DMS 273 (cell line): ENCODE results near the gene HSBP1.

Experiments
- DNase-seq: peaks from one replicate; lab custom pipeline; 2025; ENCODE audit not compliant: unreplicated experiment; lab: John Stamatoyannopoulos, UW

The HSBP1 gene

DNA sequence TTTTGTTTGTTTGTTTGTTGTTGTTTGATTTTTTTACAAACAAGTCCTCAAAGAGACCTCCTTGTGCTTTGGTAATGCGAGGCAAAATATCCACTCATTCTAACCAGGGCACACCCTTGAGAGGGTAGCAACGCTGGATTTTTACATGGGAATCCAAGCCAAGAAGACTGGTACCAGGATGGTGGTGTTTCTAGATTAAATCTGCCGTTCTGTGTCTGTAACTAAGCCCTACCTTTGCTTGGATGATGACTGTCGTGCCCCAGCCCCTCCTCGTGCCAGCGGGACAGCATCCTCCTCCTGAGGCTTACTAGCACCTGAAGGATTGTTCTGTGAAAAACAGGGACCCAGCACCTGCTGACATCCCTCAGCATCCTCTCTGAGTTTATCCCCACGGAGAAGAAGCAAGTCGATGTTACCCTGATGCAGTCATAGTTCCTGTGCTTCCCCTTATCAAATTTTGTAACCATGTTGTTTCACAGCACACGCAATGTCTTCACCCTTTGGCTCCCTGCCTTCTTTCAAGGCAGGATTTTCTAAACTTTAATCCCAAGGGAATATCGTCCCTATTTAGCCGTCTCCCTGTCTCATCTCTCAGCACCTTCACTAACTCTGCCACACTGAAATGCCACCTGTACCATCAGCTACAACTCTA is 5.1 kb upstream of the HSBP1 start:
- no peak for DNase-seq

DNA sequence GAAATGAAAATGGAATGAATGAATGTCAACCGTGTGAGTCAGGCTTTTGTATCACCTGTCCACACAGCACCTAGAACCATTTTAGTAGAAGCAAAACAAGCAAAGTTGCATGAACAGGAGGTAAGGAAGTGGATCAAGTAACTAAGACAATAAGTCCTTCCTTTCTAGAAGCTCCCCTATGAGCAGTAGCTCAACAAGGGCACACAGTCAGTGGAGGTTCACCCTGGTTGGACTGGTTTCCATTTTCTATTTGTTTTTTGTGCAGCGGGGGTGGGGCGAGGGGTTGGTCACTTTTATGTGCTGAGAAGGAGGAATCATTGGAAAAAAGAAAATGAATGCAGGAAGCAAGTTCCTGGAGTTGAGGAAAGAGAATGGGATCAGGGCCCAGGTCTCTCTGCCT is 4.0 kb upstream of the HSBP1 start:
- no peak for DNase-seq

DNA sequence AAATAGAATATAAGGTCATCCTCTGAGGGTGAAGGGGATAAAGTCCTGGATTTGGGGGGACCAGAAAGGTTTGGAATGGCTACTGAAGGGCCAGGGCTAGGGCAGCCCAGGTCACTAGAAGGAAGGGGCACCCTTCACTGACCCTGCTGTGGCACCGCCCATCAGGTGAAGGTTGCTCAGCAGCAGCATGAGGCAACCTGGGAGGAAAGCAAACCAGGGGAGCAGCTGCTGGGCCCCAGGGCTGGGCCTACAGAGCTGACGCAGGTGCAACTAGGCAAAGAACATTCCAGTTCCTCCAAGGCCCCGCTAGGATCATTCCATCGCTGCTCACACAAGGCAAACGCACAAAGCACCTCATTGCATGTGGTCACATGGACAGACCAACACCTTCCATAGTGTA is 3.4 kb upstream of the HSBP1 start:
- DNase-seq, result no peak

DNA sequence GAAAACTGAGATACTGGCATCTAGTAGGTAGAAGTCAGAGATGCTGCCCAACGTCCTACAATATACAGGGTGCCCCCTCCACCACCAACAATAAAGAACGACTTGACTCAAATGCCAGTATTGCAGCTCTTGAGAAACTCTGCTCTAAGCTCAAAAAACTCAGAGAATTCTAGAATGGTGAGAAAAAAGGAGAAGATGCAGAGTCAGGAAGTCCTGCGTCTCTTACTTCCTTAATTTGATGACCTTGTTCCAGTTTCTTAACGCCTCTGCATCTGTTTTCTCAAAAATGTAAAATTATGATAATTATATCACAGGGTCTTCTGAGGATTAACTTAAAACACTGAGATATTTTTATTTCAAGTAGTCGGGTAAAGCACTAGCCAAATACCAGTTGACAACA is 1.7 kb upstream of the HSBP1 start:
- DNase-seq, result no peak

DNA sequence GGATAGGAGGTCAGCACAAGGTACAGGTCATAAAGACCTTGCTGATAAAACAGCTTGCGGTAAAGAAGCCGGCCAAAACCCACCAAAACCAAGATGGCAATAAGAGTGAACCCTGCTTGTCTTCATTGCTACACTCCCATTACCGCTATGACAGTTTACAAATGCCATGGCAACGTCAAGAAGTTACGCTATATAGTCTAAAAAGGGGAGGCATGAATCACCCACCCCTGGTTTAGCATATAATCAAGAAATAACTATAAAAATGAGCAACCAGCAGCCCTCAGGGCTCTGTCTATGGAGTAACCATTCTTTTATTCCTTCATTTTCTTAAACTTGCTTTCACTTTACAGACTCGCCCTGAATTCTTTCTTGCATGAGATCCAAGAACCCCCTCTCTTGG is 1.0 kb upstream of the HSBP1 start:
- no peak for DNase-seq

DNA sequence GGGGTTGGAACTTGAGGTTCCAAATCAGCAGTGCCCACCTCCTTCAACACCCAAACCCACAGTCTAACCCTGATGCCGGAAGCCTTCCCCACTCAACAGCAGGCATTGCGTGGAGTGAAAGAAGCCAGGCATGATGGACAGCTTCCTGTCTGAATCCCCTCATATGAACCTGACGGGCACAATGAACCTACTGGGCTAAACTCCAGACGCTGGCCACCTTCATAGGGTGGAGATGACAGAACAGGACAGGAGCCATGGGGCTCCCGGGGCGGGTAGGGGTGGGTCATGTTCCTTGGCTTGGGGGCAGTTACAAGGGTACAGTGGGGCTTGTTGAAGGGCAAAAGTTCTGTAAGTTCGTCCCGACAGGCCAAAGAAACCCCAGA is 460 bp upstream of the HSBP1 start:
- no peak for DNase-seq

DNA sequence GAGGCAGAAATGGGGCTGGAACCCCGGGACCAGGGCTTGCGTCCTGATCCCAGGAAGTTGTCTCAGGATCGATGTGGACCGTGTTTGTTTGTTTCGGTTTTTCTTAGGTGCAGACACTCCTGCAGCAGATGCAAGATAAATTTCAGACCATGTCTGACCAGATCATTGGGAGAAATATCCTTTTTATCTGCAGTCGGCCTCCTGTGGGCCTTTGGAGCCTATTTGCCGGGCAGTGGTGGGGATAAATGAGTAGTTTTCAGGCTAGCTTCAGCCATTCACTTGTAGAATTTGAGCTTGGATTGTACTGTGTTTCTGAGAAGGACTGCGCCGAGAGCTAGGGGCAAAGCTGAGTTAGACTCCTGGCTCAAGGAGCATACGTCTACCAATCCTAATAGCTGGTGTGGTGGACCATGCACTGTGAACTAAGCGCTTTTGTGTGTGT is 816 bp downstream of the HSBP1 start:
- no peak for DNase-seq

DNA sequence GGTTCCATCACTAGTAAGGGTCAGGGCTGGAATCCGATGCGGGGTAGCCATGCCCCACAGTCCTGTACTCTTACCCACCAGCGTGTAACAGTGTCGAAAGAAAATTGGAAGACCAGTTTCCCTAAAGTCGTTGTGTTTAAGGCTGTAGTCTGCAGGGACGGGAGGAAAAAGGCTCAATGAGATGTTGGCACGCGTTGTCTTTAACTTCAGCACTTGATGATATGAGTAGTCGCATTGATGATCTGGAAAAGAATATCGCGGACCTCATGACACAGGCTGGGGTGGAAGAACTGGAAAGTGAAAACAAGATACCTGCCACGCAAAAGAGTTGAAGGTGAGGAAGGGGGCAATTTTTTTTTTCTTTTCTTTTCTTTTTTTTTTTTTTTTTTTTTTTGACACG is 1.3 kb downstream of the HSBP1 start:
- no peak for DNase-seq

DNA sequence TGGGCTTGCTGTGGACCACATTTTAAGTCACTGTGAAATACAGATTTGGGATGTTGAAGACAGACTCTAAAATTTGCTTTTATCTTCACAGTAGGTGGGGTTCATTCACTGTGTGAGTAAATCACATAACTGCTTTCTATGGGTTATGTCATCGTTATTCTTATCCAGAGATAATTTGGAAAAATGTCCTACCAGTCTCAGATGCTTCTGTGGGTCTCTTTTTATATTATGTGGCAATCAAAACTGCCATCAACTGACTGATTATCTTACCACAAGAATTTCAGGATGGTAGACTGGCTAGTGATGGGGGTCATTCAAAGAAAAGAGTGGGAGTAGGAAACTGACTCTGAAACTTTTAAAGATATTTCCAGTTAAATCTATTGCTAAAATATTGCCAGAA is 3.1 kb downstream of the HSBP1 start:
- no peak for DNase-seq

DNA sequence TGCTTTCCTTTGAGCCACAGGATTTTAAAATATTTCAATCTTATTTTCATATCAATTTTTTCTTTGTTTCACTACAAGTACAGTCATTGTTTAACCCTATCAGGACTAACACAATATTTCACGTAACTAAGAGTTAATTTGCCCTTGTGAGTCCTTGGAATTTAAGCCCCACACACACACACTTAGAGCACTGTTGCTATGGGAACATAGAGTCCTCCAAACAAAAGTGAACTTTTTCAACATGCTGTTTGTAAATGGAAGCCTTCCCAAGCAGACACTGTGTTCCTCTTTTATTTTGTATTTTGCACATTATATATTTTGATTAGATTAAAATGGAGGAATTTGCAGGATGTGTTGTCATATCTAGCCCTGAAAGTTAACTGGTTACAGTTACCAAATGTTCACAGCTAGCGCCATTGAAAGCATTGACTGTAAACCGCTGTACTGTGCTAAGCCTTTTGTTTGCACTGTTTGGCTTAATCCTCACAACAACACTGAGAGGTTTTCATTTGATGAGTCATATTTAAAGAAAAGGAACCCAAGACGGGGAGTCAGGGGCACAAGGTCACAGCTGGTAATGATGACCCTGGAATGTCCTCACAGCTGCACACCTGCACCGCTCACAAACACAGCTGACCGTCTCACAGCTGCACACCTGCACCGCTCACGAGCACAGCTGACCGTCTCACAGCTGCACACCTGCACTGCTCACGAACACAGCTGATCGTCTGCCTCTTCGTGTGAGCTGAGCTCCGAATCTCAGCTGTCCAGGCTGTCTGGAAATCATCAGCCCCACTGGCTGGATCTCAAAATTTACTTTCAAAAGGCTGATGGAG is 6.3 kb downstream of the HSBP1 start:
- DNase-seq, result peak; percentile 31

DNA sequence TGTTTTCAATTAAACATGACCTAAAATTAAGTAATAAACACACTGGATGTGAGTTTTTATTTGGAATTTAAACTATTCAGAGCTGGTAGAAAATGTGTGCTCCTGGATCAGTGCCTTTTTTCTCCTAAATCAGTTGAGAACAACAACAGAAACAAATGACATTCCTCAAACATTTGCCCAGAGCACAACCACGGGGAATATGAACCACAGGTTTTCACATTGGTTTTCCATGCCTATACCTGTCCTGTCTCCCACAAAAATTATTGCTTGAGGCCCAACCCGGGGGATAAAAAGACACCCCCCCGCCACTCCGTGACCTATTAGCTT is 6.8 kb downstream of the HSBP1 start:
- DNase-seq, result no peak

DNA sequence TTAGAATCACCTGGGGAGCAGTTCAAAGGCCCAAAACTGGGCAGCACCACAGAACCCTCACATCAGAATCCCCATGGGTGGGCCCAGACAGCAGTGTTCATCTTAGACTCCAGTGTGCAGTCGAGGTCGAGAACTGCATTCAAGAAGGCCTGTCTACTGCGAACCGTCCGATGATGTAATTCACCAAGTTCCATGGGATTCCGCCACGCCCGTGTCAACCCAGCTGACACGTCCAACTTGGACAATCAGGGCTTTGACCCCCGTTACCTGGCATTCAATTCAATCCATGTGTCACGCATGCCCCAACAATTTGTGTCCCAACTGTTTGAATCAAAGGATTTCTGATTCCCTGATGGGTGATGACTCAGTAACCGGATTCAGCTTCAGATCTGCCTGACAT is 9.2 kb downstream of the HSBP1 start:
- no peak for DNase-seq

DNA sequence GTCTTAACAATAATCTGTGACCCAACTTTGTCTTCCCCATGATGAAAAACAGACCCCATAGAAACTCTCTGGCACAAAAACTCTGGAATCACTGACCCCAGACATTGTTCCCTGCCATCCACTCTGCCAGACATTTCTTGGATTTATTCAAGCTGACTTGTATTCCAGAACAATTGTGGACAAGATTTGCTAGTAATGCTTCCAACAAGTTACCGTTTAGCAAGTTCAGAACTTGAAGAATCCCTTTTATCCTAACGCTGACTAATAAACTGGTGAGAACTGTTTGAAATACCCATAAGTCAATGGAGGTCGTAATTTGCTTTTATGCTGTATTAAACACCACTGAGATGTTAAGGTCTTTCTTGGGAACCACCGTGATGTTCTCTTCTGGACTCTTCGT is 10.5 kb downstream of the HSBP1 start:
- no peak for DNase-seq

DNA sequence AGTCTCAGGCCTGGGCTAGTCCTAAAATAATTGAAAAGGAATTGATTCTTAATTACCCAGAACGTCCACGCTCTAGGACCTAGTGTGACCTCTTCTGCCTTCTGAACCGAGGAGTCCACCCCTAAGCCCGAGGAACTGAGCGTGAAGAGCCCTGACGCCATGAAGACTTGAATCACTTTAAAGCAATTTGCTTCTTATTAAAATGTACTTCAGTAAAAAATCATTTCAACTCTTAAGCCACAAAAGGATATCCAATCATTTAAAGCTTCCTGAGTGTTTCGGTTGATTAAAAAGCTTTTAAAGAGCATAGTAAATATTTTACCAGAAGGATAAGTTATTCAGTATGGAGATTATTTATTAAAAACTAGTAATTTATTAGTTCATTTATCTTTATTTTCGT is 11.6 kb downstream of the HSBP1 start:
- DNase-seq, result no peak

DNA sequence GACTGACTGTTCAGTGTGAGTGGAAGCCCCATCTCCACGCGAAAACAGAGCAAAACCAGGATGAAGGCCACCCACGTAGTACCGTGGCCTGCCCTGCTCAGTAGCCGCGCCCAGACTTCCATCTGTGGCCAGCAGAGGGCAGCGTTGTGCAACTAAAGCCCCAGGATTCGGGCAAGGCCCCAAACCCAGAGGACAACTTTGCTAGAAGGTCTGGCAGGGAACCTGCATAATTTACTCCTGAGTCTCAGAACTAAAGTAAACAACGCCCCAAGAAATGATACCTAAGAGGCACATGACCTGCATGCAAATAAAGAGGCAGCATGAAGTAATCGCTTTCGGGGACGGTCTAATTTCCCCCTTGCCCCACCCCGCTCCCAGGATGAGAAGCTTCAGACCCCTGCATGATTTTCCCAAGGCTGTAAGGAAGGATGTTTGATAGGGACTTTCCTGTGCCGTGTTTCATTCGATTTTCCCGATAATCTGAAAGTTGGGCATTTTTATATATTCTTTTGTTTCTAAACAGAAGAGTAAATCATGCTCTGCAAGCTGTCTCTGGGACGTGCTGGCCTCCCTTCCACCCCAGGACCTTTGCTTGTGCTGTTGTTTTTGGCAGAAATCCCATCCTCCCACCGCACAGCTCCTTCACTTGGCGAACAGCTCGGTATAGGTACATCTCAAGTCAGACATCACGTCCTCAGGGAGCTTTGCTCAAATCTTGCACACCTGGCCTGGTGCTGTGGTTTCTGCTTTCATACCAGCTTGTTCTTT is 18.6 kb downstream of the HSBP1 start:
- DNase-seq, result peak; percentile 89

DNA sequence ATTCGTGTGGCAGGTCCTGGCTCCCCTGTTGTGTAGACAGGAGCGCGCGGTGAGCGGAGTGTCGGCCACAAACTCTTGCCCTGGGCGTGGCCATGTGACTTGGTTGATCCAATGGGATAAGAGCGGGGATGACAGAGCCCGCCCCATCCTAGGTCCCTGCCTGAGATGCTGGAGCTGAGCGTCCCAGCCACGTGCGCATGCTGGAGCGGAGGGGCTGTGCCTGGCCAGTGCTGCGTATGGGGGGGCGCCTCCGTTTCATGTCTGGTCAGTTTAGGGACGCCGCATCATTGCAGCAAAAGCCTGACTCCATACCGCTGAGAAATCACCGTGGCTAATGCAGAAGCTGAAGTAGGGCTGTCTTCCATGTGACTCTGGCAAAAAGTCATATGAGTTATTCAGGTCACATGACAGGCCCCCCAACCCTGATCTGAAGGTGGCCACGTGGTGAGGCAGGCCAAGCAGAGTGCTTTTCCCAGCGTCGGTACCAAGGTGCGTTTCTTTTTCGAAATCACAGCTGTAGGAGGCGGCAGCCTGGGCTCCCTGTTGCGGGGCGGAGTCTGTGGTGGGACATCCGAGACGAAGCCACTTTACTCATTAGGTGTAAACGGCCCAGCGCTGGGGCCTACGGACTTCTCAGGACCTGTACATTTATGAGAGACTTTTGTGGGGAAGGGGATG is 22.5 kb downstream of the HSBP1 start:
- no peak for DNase-seq

DNA sequence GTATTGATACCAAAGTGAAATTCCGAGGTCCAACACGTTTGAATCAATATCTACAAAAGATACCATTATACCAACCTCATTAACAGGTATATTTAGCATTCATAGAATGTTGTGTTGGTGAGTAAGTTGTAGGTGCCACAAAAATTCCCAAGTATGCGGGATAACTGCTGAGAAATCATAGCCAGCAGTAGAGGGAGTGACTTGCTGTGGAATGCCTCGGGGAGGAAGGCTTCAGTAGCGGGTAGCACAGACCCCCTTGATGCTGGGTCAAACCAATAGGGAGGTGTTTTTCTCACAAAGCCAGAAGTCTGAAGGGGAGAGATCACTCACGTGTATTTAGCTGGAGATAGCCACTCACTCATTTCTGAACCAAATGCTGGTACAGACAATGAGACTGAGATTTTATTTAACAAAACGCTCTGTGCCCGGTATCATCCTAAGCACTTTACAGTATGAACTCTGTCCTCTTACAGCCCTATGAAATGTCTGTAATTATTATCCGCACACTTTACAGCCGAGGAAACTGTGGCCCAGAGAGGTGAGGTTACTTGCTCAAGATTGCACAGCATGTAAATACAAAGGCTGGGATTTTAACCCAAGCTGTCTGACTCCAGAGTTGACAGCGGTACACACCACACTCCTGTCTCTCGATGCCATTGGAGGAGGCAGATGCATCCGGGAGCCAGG is 23.1 kb downstream of the HSBP1 start:
- no peak for DNase-seq

DNA sequence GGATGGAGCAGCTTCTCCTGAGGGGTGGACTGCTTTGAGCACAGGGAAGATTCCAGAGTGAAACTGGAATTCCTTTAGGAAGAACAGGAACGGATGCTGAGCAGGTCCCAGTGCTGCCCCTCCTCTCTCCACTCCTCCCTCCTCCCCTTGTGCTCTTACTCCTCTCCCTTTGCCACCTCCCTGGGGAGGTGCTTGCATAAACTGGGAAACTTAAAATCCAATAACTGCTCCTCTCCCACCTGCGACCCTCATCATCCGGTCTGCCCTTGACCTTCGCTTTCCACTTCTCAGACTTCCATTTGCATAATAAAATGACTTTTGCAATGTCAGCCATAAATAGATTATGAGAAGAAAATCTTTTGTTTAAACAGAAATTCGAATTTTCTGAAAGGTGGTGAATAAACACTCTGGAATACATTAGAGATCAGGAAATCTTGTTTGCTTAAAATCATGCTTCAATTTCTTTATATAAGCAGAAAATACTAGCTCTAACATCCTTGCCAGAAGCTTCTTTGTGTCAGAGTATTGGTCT is 23.7 kb downstream of the HSBP1 start:
- no peak for DNase-seq

DNA sequence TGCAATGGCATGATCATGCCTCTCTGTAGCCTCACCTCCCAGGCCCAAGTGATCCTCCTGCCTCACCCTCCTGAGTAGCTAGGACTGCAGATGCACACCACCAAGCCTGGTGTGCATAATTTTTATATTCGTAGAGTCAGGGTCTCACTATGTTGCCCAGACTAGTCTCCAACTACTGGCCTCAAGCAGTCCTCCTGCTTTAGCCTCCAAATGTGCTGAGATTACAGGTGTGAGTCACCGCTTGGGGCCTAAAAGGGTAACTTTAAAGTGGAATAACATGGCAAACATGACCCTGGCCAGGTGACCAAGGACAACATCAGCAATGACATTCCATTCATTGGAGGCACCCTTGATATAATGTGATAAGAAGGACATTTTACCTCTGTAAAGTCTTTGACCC is 26.1 kb downstream of the HSBP1 start:
- DNase-seq, result no peak

DNA sequence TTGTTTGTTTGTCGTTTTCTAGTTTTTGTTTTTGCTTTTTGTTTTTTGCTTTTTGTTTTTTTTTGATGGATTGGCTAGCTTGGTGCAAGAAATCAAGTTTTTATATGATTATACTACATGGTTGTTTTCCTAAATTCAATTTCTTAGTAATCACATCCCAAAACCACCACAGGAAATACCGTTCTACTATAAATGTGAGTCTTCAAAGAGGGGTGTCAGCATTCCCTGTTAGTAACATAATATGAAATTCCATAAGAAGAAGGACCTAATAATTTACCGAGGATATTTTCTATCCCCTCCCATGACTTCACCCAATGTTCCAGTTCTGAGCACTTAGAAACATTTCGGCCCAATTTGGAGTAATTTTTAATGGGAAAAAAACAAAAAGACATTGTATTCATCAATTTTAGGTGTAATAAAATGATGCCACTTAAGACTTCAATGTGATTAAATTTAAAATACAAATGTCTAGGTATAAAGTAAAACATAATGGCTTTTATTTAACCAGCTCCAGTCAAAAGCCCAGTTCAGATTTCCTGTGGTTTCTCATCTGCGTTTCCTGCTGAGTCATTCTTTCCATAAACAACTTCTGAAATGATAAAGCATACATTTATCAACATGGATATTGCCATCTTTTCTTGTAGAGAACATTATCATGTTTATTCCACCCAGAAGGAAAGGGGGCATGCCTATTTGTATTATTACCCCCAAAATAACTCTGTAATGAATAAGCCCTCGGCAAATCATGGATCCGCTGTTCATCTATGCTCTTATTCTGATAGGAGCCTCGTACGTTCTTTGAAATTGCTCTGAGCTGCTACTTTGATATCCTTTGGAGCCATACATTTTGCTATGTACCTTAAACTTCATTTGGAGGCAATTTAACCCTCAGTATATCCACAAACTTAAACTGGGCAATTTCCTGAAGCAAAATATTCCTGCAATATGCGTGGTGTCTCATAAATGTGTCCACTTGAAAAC is 28.1 kb downstream of the HSBP1 start:
- no peak for DNase-seq
